GM20000 (cell line): ENCODE measurements around the gene CEP78.
"Not testable (repeated sequence)": the region's sequence is repeated elsewhere in the genome, so short reads cannot be mapped to it uniquely, and the experiment has no call there.

ENCODE experiments used
- DNase-seq: peaks from one replicate; pipeline ENCODE4 v3.0.0; 2012; ENCODE audit warnings: low spot score
- CTCF ChIP-seq: IDR thresholded peaks from 2 replicates; pipeline ENCODE4 v1.5.1; 2012; ENCODE audit warnings: mild to moderate bottlenecking, control low read depth; ENCODE audit errors: extremely low read depth, missing control alignments

Gene CEP78

GRCh38 chr9:78273761-78274160, 37.9 kb downstream of the CEP78 start:
- no peak for DNase-seq
- no peak for TF ChIP-seq CTCF

DNA sequence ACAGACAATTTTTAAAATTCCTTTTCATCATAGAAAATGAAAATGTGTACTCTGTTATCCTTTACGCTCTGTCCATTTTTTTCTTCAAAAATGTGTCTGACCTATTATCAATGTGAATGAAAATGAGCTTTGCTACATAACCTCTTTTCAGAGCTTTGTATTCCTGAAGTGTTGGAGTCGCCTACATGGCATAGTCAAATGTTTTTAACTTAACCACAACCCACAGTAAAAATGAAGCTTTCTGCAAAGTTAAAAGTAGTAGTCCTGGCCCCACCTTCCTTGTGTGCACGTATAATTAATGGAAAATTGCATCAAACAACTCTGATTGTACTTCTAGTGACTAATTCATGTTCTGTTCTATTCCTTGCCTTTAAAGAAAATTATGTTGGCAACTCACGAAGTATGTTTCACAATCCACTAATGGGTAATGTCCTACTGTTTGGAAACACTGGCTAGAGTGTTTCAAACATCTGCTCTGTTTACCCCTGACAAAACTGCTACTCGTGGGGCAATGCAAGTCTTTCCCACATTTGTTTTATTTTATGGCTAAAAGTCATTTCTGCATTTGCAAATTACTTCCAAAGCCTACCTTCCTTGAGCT, 42.4 kb downstream of the CEP78 start:
- no peak for DNase-seq
- TF ChIP-seq CTCF = no peak

- DNase-seq = no peak
- no peak for TF ChIP-seq CTCF
Measured at GRCh38 chr9:78278801-78279200, 42.9 kb downstream of the CEP78 start.

DNA sequence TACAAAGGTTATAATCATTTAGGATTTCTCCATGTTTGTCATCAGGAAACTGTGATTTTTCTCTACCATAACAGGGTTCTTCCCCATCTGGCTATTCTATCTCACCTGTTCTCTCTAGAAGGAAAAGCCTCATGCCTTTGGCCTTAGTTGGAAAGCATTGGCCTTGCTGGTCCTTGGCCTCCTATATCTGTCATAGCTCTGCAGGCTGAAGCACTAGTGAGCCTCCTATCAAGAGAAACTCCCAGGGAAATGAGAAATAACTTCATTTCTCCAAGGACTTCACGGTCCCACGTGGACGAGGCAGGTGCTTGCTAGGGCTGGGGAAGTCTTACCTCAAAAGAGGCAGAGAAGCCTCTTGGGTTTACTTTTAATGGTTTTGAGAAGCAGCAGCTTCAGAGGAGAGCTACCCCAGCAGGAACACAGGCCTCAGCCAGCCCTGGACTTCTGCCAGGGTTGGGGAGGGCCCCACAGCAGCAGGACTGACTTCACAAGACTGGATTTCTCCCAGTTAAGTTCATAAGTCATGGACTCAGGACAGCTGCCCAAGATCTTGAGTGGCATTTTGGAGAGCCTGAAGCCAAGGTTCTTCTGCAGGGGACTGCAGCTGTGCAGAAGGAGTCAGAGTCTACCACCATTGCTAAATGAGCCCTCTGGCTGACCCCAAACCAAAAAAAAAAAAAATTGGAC, 45.2 kb downstream of the CEP78 start:
- TF ChIP-seq CTCF = no peak
- no peak for DNase-seq

GRCh38 chr9:78284181-78284580, 48.3 kb downstream of the CEP78 start:
- not testable (repeated sequence) for DNase-seq

DNA sequence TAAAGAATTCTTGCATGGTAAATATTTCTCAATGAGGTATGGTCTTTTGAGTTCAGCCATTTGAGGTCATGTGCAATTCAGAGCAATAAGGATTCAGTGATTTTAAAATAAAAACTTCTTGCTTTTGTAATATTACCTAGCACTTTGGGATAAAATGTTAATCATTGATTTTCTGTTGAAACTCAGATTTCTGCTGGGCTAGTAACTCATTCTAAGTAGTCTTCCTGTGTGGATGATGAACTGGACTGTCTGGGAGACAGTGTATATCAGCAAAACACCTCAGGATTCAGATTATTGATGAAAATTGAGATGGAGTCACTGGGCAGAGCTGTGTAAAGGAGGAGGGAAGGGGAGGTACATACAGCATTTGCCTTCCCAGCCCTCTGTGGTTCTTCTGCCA, 50.2 kb downstream of the CEP78 start:
- no peak for DNase-seq
- TF ChIP-seq CTCF = no peak

GRCh38 chr9:78286946-78287388, 51.1 kb downstream of the CEP78 start:
- no peak for TF ChIP-seq CTCF
- DNase-seq = no peak
